ENCODE measurements around the gene SHQ1.
"Not testable (repeated sequence)": the region's sequence is repeated elsewhere in the genome, so short reads cannot be mapped to it uniquely, and the experiment has no call there.

SHQ1 gene

GRCh38 chr3:72804361-72804760 lies 43.9 kb downstream of the SHQ1 start:
- no peak for DNase-seq (ENCODE audit: extremely low spot score, insufficient read length, low read depth)
- FAIRE-seq: no peak

- FAIRE-seq (no peak), DNase-seq (ENCODE audit: extremely low spot score, insufficient read length, low read depth) (no peak)
Observed at GRCh38 chr3:72803573-72803972, 44.7 kb downstream of the SHQ1 start.

- FAIRE-seq (no peak), DNase-seq (ENCODE audit: extremely low spot score, insufficient read length, low read depth) (no peak)
Observed at GRCh38 chr3:72802001-72802400, 46.2 kb downstream of the SHQ1 start.

DNA sequence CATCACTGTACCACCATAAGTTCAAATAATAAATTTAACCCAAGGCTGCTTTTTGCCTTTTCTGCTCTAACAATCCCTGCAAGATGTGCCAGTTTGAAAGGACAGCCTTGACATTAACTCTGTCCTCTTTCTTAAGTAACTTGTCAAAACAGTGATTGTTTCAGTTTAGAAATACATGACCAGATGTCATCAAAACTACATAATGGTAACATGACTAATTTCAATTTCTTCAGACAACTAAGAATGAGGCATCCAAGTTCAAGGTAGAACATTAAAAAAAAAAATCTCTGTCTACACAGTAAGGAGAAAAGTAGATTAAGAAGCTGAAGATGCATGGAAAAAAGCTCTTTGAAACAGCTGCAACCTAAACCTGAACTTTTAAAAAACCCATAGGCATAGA lies 47.4 kb downstream of the SHQ1 start:
- DNase-seq (ENCODE audit: extremely low spot score, insufficient read length, low read depth) (no peak), FAIRE-seq (peak; percentile 26)

- DNase-seq (ENCODE audit: extremely low spot score, insufficient read length, low read depth): no peak
- FAIRE-seq: no peak
Observed at GRCh38 chr3:72798552-72799195, 49.6 kb downstream of the SHQ1 start.

GRCh38 chr3:72797773-72798543 lies 50.3 kb downstream of the SHQ1 start:
- FAIRE-seq: no peak
- no peak for DNase-seq (ENCODE audit: extremely low spot score, insufficient read length, low read depth)

DNA sequence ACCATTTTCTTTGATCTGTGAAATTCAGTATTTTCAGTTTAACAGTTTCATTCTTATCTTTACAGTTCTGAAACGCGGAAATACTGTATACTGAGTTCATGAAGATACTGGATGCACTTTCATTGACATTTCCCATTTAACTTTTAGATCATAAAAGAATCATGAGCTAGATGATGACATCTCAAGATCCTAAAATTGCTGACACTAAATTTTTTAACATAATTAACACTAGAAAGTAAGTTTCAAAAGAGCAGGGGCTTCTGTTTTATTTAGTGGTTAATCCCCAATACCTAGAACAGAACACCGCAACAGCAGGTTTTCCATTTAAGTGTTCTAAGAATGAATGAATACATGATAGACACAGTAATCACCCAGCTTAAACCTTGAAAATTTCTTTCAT lies 54.2 kb downstream of the SHQ1 start:
- FAIRE-seq (no peak), DNase-seq (ENCODE audit: extremely low spot score, insufficient read length, low read depth) (no peak)

GRCh38 chr3:72791161-72791560 lies 57.1 kb downstream of the SHQ1 start:
- no peak for FAIRE-seq
- DNase-seq (ENCODE audit: extremely low spot score, insufficient read length, low read depth): no peak

GRCh38 chr3:72789786-72790185 lies 58.5 kb downstream of the SHQ1 start:
- DNase-seq (ENCODE audit: extremely low spot score, insufficient read length, low read depth) (no peak), FAIRE-seq (no peak)

- not testable (repeated sequence) for FAIRE-seq; DNase-seq (ENCODE audit: extremely low spot score, insufficient read length, low read depth)
Observed at GRCh38 chr3:72788232-72788631, 60.0 kb downstream of the SHQ1 start.

DNA sequence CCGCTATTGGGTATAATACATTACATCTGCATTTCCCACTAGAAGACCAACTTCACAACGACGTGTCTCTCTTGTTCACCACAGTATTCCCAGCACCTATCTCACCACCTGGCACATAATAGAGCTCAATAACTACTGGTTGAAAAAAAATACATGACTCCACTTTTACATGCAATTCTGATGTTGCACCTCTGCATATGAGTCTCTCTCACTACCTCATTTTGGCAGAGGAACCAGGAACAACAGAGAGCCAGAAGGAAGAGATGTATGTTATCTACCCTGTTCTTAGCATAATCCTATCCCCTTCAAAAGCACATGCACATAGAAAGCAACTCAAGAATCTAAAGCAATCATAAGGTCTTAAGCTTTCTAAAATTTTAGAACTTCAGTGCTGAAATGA lies 61.6 kb downstream of the SHQ1 start:
- FAIRE-seq (no peak), DNase-seq (ENCODE audit: extremely low spot score, insufficient read length, low read depth) (no peak)

- FAIRE-seq: no peak
- DNase-seq (ENCODE audit: extremely low spot score, insufficient read length, low read depth): no peak
Observed at GRCh38 chr3:72784226-72784625, 64.0 kb downstream of the SHQ1 start.

DNA sequence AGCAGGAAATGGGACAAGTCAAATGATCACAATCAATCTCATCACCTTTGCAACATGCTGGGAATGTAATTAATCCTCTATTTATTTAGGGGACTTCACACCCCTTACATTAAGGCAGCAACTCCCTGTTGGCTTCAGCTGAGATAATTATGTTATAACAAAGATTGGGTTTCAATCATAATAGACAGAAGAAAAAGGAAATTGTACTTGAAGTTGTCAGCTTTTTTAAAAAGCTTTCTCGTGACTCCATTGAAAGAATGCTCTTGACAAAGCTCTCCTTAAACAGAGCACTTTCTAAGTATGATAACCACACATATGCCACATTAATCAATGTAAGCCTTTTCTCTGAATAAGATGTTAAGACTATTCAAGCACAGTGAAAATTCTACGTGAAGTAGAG lies 65.7 kb downstream of the SHQ1 start:
- DNase-seq (ENCODE audit: extremely low spot score, insufficient read length, low read depth) (no peak), FAIRE-seq (no peak)

DNA sequence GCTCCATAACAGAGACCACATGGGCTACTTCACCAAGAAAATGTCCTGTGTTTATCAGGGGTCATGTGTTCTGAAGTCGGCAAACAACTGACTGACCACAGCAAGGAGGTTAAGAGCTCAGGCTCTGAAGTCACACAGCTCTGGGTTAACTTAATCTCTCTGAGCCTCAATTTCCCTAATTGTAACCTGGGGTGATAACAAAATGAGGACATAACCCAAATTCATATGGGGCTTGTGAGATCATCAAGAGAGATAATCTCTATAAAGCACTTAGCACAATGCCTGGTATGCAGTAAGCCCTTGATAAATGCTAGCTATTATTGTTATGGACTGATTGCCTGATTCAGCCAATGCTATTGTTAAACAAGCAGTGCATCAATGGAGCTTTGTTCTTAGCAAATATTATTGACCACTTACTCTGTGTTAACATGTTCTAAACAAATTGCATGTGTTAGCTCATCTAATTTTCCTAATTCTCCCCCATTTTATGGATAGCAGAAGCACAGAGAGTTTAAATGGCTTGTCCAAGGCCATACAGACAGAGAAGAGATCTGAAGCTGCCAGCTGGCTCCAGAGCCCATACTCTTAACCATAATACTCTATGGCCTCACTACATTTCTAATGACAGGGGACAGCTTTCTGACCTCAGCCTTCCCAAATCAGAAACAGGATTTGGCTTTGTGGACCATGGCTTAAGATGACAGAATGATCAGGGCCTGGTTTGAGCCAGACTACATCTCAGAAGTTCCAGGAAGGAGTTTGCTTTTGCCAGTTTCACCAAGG lies 78.3 kb downstream of the SHQ1 start:
- FAIRE-seq: peak; percentile 50
- DNase-seq (ENCODE audit: extremely low spot score, insufficient read length, low read depth): no peak

GRCh38 chr3:72768936-72769335 lies 79.3 kb downstream of the SHQ1 start:
- FAIRE-seq (no peak), DNase-seq (ENCODE audit: extremely low spot score, insufficient read length, low read depth) (no peak)

DNA sequence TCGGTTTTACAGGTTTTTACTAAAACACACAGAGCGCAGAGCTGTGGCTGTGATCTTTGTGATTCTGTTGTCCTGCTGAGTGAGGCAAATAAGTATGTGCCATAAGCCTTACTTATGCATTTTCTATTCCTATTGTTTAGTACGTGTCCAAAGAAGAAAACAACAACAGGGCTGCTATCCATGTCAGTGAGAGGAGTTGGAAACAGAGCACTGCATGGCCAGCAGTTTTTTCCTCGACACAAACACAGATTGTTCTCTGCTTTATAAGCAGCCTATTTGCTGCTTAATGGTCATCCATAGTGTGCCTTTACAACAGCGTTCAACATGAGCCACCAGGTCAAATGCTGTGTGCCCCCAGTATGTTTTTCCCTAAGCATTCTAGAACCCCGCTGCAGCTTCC lies 79.8 kb downstream of the SHQ1 start:
- DNase-seq (ENCODE audit: extremely low spot score, insufficient read length, low read depth) (no peak), FAIRE-seq (no peak)

- FAIRE-seq (no peak), DNase-seq (ENCODE audit: extremely low spot score, insufficient read length, low read depth) (no peak)
Observed at GRCh38 chr3:72768006-72768441, 80.2 kb downstream of the SHQ1 start.

GRCh38 chr3:72766866-72767265 lies 81.4 kb downstream of the SHQ1 start:
- DNase-seq (ENCODE audit: extremely low spot score, insufficient read length, low read depth): no peak
- FAIRE-seq: no peak

- FAIRE-seq (no peak), DNase-seq (ENCODE audit: extremely low spot score, insufficient read length, low read depth) (no peak)
Observed at GRCh38 chr3:72763751-72764440, 84.3 kb downstream of the SHQ1 start.

DNA sequence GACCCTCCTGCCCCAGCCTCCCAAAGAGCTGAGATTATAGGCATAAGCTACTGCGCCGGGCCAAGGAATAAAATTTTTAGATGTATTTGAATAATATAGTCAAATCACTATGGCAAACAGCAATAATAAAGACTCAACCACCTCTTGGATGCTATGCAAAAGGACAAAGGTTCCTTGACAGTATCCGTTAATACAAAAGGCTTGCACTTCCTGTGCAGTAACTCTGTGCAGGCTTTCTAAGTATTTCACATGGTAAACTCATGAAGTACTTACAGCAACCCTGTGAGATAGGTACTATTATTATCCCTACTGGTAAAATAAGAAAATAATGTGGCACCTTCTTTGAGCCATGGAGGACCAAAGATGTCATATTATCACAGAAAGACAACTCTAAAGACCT lies 86.8 kb downstream of the SHQ1 start:
- no peak for DNase-seq (ENCODE audit: extremely low spot score, insufficient read length, low read depth)
- no peak for FAIRE-seq

Measured in GM18507 (cell line).